Effector CD4-positive, alpha-beta T cell (primary cell): ENCODE data around the gene FAM9B. TPM values are rescaled to one million over a fixed set of nuclear protein-coding genes. Genes with fewer than 3 reads are reported as not detected.
"Not testable (repeated sequence)": the region's sequence is repeated elsewhere in the genome, so short reads cannot be mapped to it uniquely, and the experiment has no call there.

Source experiments
- DNase-seq: peaks from one replicate; pipeline ENCODE4 v3.0.0-alpha.2; 2020
- total RNA-seq: gene quantifications from one replicate; lab custom pipeline; 2026; lab: John Stamatoyannopoulos, UW

Gene FAM9B
- not detected for total RNA-seq

GRCh38 chrX:9033989-9034388 lies at the start of gene FAM9B:
TSS of gene FAM9B (minus strand) at chrX:9034127. CDS start at chrX:9032986, 1,141 bp downstream.
- no peak for DNase-seq

- no peak for DNase-seq
Measured at GRCh38 chrX:9081271-9081670, 47.3 kb upstream of the FAM9B start.

GRCh38 chrX:9074326-9074725 lies 40.4 kb upstream of the FAM9B start:
- DNase-seq, result no peak

GRCh38 chrX:9072281-9072680 lies 38.4 kb upstream of the FAM9B start:
- no peak for DNase-seq

- DNase-seq, result no peak
Measured at GRCh38 chrX:9071031-9071650, 37.2 kb upstream of the FAM9B start.

GRCh38 chrX:9069573-9069972 lies 35.6 kb upstream of the FAM9B start:
- DNase-seq, result no peak

GRCh38 chrX:9064694-9065093 lies 30.8 kb upstream of the FAM9B start:
- no peak for DNase-seq

GRCh38 chrX:9062641-9063040 lies 28.7 kb upstream of the FAM9B start:
- DNase-seq, result no peak

GRCh38 chrX:9055354-9055753 lies 21.4 kb upstream of the FAM9B start:
- no peak for DNase-seq

- DNase-seq, result no peak
Measured at GRCh38 chrX:9052081-9052480, 18.2 kb upstream of the FAM9B start.

- no peak for DNase-seq
Measured at GRCh38 chrX:9050331-9050730, 16.4 kb upstream of the FAM9B start.

- no peak for DNase-seq
Measured at GRCh38 chrX:9048801-9049200, 14.9 kb upstream of the FAM9B start.

- no peak for DNase-seq
Measured at GRCh38 chrX:9038244-9038643, 4.3 kb upstream of the FAM9B start.

- DNase-seq, result no peak
Measured at GRCh38 chrX:9037296-9037695, 3.4 kb upstream of the FAM9B start.

GRCh38 chrX:9033586-9033985 lies 341 bp downstream of the FAM9B start:
- no peak for DNase-seq

- no peak for DNase-seq
Measured at GRCh38 chrX:9033179-9033578, 748 bp downstream of the FAM9B start.

GRCh38 chrX:9023293-9023692 lies 10.6 kb downstream of the FAM9B start:
- no peak for DNase-seq

- no peak for DNase-seq
Measured at GRCh38 chrX:9019151-9019550, 14.8 kb downstream of the FAM9B start.

GRCh38 chrX:9018332-9018731 lies 15.6 kb downstream of the FAM9B start:
- not testable (repeated sequence) for DNase-seq

- no peak for DNase-seq
Measured at GRCh38 chrX:9003041-9003440, 30.9 kb downstream of the FAM9B start.

- no peak for DNase-seq
Measured at GRCh38 chrX:8988446-8988845, 45.5 kb downstream of the FAM9B start.

- DNase-seq, result peak; percentile 42
Measured at GRCh38 chrX:8987672-8988250, 46.2 kb downstream of the FAM9B start.

GRCh38 chrX:8984231-8984630 lies 49.7 kb downstream of the FAM9B start:
- no peak for DNase-seq

- DNase-seq, result no peak
Measured at GRCh38 chrX:8981723-8982122, 52.2 kb downstream of the FAM9B start.

- DNase-seq, result no peak
Measured at GRCh38 chrX:8980756-8981155, 53.2 kb downstream of the FAM9B start.
